Measurements from ENCODE around the gene IPO13.

The IPO13 gene

GRCh38 chr1:44016041-44016889 is 69.5 kb downstream of the IPO13 start:
- DNase-seq (ENCODE audit: extremely low read depth, low read depth), result no peak
- no peak for TF ChIP-seq CTCF (IDR thresholded peaks at IDR 0.05; ENCODE audit: low read depth, low read length)

GRCh38 chr1:44016890-44017400 is 70.2 kb downstream of the IPO13 start:
- DNase-seq (ENCODE audit: extremely low read depth, low read depth), result no peak
- TF ChIP-seq CTCF (IDR thresholded peaks at IDR 0.05; ENCODE audit: low read depth, low read length), result no peak

Measured in AG09319 (cell line).